Astrocyte (in vitro differentiated cells and primary cell): ENCODE measurements around the gene SERTAD3.

ENCODE experiments used
- EZH2 ChIP-seq: IDR thresholded peaks from 2 replicates; pipeline ENCODE4 v1.6.1; 2012; ENCODE audit warnings: mild to moderate bottlenecking, low read length, inconsistent platforms; ENCODE audit not compliant: insufficient read depth
- TF ChIP-seq, protein P1 (sequence below): IDR thresholded peaks from 2 replicates; pipeline ENCODE4 v1.5.1; 2011; ENCODE audit warnings: low read depth, mild to moderate bottlenecking, inconsistent platforms, low read length, moderate library complexity; ENCODE audit not compliant: insufficient read depth

DNA sequence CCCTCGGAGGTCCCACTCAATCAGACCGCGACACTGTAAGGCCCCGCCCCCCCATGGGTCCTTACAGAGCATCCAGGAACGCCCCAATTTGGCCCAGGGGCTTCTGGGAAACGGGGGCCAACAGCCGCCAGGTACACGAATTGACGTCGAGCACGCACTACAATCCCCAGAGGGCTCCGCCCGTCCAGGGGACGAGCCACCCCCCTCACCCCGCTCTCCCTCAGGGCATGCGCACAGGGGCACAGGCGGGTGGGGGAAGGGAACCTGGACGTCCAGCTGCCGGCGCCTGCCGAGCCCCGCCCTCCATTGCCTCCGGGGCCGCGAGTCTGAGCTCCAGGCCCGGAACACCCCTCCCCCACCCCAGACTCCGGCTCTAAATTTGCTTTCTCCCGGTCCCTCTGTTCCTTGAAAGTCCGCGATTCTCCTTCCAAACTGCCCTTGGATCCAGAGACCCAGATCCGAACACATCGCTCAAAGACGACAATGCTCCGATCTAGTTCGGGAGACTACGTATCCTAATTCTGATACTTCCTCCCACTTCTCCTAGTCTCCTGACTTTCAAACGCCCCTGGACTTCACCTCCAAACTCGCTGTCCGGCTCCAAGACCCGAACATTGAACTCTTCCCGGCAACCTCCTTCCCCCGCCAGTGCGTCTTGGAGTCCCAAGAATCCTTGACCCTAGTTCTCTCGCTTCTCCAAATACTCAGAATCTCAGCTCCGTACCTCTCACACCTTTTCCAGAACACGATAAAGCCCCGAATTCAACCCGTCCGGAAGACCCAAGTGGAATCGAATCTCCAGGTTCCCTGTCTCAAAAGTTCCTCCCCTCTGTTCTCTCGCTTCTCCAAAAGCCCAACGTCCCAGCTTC, 770 bp downstream of the SERTAD3 start:
- TF ChIP-seq, protein P1, sequence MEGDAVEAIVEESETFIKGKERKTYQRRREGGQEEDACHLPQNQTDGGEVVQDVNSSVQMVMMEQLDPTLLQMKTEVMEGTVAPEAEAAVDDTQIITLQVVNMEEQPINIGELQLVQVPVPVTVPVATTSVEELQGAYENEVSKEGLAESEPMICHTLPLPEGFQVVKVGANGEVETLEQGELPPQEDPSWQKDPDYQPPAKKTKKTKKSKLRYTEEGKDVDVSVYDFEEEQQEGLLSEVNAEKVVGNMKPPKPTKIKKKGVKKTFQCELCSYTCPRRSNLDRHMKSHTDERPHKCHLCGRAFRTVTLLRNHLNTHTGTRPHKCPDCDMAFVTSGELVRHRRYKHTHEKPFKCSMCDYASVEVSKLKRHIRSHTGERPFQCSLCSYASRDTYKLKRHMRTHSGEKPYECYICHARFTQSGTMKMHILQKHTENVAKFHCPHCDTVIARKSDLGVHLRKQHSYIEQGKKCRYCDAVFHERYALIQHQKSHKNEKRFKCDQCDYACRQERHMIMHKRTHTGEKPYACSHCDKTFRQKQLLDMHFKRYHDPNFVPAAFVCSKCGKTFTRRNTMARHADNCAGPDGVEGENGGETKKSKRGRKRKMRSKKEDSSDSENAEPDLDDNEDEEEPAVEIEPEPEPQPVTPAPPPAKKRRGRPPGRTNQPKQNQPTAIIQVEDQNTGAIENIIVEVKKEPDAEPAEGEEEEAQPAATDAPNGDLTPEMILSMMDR: no peak
- no peak for TF ChIP-seq EZH2
